ENCODE results near the gene IL21R.
"Not testable (repeated sequence)": the region's sequence is repeated elsewhere in the genome, so short reads cannot be mapped to it uniquely, and the experiment has no call there.

The IL21R gene

DNA sequence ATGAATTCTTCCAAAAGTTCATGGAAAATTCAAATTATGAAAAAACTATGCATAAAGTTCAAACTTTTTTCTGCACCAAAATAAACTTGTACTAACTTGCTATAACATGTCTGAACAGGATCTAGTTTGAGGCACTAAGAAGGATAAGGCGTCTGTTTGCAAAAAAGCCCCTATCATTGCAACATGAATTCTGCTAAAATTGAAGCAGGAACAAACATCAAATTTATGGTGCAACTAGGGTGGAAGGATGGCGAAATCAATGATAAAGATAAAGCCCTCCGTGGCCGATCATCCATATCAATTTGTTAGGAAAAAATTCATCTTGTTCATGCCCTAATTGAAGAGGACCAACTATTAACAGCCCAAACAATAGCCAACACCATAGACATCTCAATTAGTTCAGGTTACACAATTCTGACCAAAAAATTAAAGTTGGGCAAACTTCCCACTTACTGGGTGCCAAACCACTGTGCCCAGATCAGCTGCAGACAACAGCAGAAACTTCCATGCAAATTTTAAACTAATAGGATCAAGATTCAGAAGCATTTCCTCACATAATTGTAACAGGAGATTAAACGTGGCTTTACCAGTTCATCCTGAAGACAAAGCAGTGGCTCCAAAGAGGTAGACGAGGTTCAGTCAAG lies 12.9 kb downstream of the IL21R start:
- DNase-seq = peak in 1 of 42 donors; percentile 27
- intact Hi-C loops (cut with DNase I) = no loop called here

GRCh38 chr16:27417047-27417671 lies 15.2 kb downstream of the IL21R start:
- intact Hi-C loops (cut with DNase I) = no loop called here
- DNase-seq = peak in 1 of 42 donors; percentile 8

GRCh38 chr16:27421961-27422740 lies 20.2 kb downstream of the IL21R start:
- DNase-seq = no peak
- intact Hi-C loops (cut with DNase I) = no loop called here

DNA sequence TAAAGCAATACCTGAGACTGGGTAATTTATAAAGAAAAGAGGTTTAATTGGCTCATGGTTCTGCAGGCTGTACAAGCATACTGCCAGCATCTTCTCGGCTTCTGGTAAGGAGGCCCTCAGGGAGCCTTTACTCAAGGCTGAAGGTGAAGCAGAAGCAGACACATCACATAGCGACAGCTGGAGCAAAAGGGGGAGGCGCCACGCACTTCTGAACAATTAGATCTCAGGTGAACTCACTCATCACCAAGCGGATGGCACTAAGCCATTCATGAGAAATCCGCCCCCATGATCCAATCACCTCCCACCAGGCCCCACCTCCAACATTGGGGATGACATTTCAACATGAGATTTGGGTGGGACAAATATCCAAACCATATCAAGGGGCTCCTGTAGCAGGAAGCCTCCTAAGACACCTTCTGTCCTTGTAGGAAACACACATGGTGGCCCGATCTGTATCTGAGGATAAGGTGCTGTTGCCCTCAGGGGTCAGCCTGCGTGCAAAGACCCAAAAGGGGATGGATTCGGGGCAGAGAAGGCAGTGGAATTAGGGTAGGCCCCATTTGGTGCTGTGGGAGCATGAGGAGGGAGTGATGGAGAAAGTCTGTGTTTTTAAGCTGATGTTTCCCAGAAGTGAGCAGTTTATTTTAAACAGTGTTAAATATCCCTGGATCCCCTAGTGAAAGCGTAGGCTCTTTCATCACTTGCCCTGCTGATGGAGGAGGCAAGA lies 23.0 kb downstream of the IL21R start:
- DNase-seq = peak in 9 of 42 donors; percentile 3 to 35 (median 14)
- intact Hi-C loops (cut with DNase I) = no loop called here

DNA sequence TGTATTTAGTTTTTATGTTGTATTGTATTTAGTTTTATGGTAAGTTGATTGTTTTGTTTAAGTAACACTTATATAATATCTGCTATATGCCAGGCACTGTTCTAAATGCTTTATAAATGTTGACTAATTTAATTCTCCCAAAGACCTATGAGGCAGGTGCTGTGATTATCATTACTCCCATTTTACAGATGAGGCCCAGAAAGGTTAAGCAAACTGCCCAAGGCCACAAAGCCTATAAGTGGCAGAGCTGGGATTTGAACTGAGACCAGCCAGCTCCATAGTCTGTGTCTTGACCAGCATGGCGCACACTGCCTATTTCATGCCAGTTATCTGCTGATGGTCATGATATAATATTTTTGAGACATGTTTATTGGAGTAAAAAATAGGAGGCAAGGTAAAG lies 24.0 kb downstream of the IL21R start:
- DNase-seq = peak in 3 of 42 donors; percentile 2 to 17 (median 5)
- intact Hi-C loops (cut with DNase I) = no loop called here

GRCh38 chr16:27426423-27427408 lies 24.7 kb downstream of the IL21R start:
- intact Hi-C loops (cut with DNase I) = no loop called here
- DNase-seq = peak in 23 of 42 donors; percentile 11 to 62 (median 34)

GRCh38 chr16:27427538-27427937 lies 25.6 kb downstream of the IL21R start:
- intact Hi-C loops (cut with DNase I) = no loop called here
- peak in 8 of 42 donors; percentile 2 to 31 (median 4) for DNase-seq

- intact Hi-C loops (cut with DNase I) = no loop called here
- DNase-seq = peak in 11 of 42 donors; percentile 5 to 41 (median 16)
Measured at GRCh38 chr16:27428026-27428785, 26.2 kb downstream of the IL21R start.

DNA sequence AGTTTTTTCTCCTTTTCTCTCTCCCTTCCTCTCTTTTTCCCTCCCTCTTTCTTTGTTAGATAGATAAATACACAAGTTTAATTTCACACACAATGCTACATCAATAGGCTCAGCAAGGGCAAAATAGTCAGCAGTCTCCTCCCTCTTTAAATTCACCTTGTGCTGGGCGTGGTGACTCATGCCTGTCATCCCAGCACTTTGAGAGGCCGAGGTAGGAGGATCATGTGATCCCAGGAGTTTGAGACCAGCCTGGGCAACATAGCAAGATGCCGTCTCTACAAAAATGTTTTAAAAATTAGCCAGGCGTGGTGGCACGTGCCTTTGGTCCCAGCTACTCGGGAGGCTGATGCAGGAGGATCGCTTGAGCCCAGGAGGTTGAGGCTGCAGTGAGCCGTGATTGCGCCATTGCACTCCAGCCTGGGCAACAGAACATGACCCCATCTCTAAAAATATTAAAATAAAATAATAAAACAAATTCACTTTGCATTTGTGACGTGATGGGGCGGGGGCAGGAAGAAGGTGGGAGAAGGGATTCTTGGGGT lies 27.4 kb downstream of the IL21R start:
- intact Hi-C loops (cut with DNase I) = no loop called here
- DNase-seq = peak in 8 of 42 donors; percentile 3 to 28 (median 13)

DNA sequence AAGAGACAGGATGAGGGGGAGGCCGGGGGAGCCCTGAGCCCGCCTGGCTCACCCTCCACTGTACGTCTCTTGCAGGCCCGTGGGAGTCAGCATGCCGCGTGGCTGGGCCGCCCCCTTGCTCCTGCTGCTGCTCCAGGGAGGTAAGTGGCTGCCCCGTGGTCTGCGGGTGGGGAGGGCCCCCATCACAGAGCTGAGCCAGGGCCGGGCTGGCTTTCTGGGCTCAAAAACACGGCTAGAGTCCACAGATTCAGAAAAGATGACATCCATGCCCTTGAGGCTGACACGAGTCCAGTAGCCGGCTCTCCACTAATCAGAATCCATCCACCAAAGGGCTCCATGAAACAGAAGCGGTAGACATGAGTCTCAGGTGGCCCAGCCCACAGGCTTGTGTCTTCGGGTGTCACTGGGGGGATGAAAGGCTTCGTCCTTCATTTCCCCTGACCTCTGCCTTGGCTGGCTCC lies 28.0 kb downstream of the IL21R start:
- peak in 8 of 42 donors; percentile 7 to 33 (median 19) for DNase-seq
- intact Hi-C loops (cut with DNase I) = no loop called here

GRCh38 chr16:27430512-27430911 lies 28.5 kb downstream of the IL21R start:
- intact Hi-C loops (cut with DNase I) = no loop called here
- peak in 2 of 42 donors; percentile 6 to 25 for DNase-seq

DNA sequence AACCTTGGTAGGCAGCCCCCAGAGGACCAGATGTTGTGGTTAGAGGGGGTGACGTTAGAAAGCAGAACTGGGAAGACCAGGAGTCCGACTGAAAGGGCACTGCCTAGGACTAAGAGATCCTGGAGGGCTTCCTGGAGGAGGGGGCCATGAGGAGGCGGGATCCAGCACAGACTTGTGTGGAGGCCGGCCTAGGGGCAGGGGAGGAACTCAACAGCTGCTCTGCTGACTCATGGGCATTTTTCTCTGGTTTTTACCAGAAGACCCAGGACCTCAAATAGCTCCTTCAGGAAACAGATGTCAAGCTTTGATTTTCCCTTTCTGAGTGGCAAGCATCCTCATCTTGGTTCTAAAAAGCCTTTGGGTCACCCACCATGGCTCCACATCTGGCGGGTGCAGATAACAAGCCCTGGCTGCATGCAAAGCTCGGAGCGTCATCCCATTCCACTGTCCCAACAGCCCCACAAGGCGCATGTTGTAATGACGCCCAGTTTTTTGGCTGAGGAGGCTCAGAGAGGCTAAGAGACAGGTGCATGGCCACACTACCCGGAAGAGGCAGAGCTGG lies 29.0 kb downstream of the IL21R start:
- DNase-seq = peak in 9 of 42 donors; percentile 7 to 41 (median 28)
- intact Hi-C loops (cut with DNase I) = no loop called here

DNA sequence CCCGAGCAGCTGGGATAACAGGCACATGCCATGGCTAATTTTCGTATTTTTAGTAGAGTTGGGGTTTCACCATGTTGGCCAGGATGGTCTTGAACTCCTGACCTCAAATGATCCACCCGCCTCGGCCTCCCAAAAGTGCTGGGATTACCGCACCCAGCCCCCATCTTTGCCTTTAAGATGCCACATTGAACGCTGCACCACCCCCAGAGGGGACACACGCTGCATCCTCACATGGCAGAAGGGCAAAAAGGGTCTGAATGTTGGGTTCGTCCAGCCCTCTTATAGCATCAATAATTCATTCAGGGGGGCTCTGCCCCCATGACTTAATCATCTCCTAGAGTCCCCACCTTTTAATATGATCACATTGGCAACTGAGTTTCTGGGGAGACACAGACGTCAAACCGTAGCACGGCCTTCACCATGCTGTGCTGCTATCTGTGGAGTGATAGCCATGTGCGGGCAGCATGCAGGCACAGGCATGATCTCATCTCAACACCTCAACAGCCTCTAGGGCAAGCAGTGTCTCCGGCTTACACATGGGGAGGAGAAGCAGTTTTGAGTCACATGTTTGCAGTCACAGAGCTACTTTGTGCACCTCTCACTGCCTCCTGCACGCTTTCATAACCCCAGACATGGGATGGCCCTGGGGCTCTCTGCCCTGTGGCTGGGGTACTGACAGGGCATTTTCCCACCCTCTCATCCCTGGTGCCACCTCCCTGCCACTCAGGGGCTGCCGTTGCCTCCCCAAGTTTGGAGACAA lies 30.0 kb downstream of the IL21R start:
- intact Hi-C loops (cut with DNase I) = no loop called here
- DNase-seq = peak in 11 of 42 donors; percentile 3 to 26 (median 13)

DNA sequence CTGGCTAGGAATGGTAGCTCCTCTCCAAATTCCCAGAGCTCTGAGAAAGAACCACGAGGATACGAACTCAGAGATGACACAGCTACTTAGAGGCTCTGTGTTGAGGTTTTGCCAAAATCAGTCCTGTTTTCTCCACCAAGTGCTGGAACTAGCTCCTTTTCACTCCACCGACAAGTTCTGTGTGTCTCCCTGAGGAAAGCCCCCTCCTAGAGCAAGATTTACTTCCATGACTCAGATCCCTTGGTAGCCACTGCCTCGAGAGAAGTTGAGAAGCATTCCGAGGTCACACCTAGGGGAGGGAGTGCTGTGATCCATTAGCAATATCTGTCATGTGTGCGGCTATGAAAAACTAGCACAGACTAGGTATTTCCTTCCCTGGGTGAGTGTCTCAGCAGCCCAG lies 30.6 kb downstream of the IL21R start:
- intact Hi-C loops (cut with DNase I) = no loop called here
- DNase-seq = peak in 5 of 42 donors; percentile 1 to 19 (median 3)

DNA sequence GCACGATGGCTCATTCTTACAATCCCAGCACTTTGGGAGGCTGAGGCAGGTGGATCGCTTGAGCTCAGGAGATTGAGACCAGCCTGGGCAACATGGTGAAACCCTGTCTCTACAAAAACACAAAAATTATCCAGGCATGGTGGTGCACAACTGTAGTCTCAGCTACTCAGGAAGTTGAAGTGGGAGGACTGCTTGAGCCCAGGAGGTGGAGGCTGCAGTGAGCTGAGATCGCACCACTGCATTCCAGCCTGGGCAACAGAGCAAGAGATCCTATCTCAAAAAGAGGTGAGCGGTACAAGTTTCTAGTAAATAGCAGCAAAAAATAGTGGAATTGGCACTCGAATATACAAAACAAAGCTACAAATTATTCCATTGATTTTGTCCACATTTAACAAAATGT lies 31.2 kb downstream of the IL21R start:
- peak in 8 of 42 donors; percentile 1 to 28 (median 6) for DNase-seq
- intact Hi-C loops (cut with DNase I) = not testable (repeated sequence)

DNA sequence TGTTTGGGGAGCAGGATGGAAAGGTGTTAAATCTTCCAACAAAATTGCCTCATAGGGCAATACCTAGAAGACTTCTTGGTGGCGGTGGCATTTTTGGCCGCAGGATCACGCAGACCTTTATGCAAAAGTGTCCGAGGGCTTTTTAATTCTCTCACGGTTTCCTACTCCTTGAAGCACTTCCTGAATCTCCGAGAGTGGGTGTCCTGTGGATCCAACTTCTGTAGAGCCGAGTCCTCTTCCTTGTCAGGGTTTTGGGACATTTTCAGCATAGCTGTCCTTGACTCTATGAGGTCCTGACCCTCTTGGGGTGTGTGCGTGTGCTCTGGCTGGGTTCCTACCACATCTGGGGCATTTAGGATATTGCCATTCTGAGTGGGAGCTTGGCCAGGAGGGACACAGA lies 31.7 kb downstream of the IL21R start:
- intact Hi-C loops (cut with DNase I) = no loop called here
- DNase-seq = peak in 8 of 42 donors; percentile 3 to 23 (median 8)
